CD14-positive monocyte (primary cell): ENCODE data around the gene KLF9. TPM values are rescaled to one million over a fixed set of nuclear protein-coding genes. Genes with fewer than 3 reads are reported as not detected.
A peak's percentile ranks its signal among the peaks of the same experiment; 100 is the strongest.

Experiments
- DNase-seq, 3 donors: peaks; one replicate each; pipeline ENCODE4 v3.0.0-alpha.2; 2011 to 2022
- H2AFZ ChIP-seq: 2 replicates; pipeline ENCODE4 v1.6.0; 2012; ENCODE audit warnings: mild to moderate bottlenecking, low read depth, low read length, inconsistent platforms; ENCODE audit not compliant: insufficient read depth, poor library complexity, severe bottlenecking
- H3K27ac ChIP-seq, 2 donors: 1 replicate in 1 of 2; 2 replicates in 1 of 2; pipeline ENCODE4 v1.5.1; 2012 to 2013; ENCODE audit warnings: low read length in 2 of 2, control low read depth in 1 of 2, inconsistent platforms in 1 of 2, low read depth in 1 of 2, mild to moderate bottlenecking in 1 of 2
- H3K27me3 ChIP-seq, 2 donors: one replicate each; pipeline versions ENCODE4 v1.6.0 to v1.6.1; 2011 to 2013; ENCODE audit warnings: low read length in 2 of 2; ENCODE audit not compliant: control insufficient read depth in 2 of 2, insufficient read depth in 2 of 2
- H3K36me3 ChIP-seq, 2 donors: replicated peaks in 1 of 2; 1 replicate in 1 of 2; 2 replicates in 1 of 2; pipeline versions ENCODE4 v1.5.1 to v1.6.1; 2012 to 2013; ENCODE audit warnings: low read length in 2 of 2, control low read depth in 1 of 2, inconsistent platforms in 1 of 2, mild to moderate bottlenecking in 1 of 2; ENCODE audit not compliant: insufficient read depth in 2 of 2, control insufficient read depth in 1 of 2
- H3K4me1 ChIP-seq, 2 donors: 1 replicate in 1 of 2; 2 replicates in 1 of 2; pipeline versions ENCODE4 v1.5.1 to v1.6.1; 2012 to 2013; ENCODE audit warnings: low read length in 2 of 2, control low read depth in 1 of 2, inconsistent platforms in 1 of 2, mild to moderate bottlenecking in 1 of 2, moderate library complexity in 1 of 2; ENCODE audit not compliant: insufficient read depth in 2 of 2, control insufficient read depth in 1 of 2
- H3K4me2 ChIP-seq: replicated peaks from 2 replicates; pipeline ENCODE3; 2012; ENCODE audit warnings: low read length, moderate library complexity, mild to moderate bottlenecking; ENCODE audit not compliant: poor library complexity, severe bottlenecking; ENCODE audit errors: extremely low read depth
- H3K4me3 ChIP-seq, 3 experiments: fragments of 200-600 bp in 1 of 3; sonication (generic) in 1 of 3; replicated peaks in 1 of 3; 1 replicate in 2 of 3; 2 replicates in 1 of 3; pipeline ENCODE4 v1.5.1; 2011 to 2013; ENCODE audit warnings: low read length in 3 of 3, mild to moderate bottlenecking in 3 of 3, control low read depth in 2 of 3, low read depth in 2 of 3, inconsistent platforms in 1 of 3, moderate library complexity in 1 of 3
- H3K79me2 ChIP-seq: 2 replicates; pipeline ENCODE4 v1.6.0; 2012; ENCODE audit warnings: mild to moderate bottlenecking, control low read depth, inconsistent platforms, low read length, moderate library complexity; ENCODE audit not compliant: insufficient read depth
- H3K9ac ChIP-seq: 2 replicates; pipeline ENCODE4 v1.6.0; 2017; ENCODE audit warnings: low read length, mild to moderate bottlenecking; ENCODE audit not compliant: insufficient read depth, poor library complexity, severe bottlenecking
- H3K9me3 ChIP-seq, 2 donors: replicated peaks in 1 of 2; 1 replicate in 1 of 2; 2 replicates in 1 of 2; pipeline versions ENCODE4 v1.5.1 to v1.6.1; 2012 to 2013; ENCODE audit warnings: low read length in 2 of 2, control low read depth in 1 of 2; ENCODE audit not compliant: control insufficient read depth in 1 of 2, insufficient read depth in 1 of 2
- H4K20me1 ChIP-seq: 2 replicates; pipeline ENCODE4 v1.6.0; 2012; ENCODE audit warnings: mild to moderate bottlenecking, low read length, control low read depth, moderate library complexity; ENCODE audit not compliant: insufficient read depth
- H3K27ac Mint-ChIP-seq, 7 donors: one replicate each; pipeline ENCODE4 v1.8.0; 2020; ENCODE audit warnings: mild to moderate bottlenecking in 7 of 7, mixed read lengths in 7 of 7, moderate library complexity in 6 of 7, inconsistent platforms in 2 of 7
- H3K27me3 Mint-ChIP-seq, 3 donors: one replicate each; pipeline ENCODE4 v1.8.0; 2021 to 2022; ENCODE audit warnings: low read depth in 3 of 3, mild to moderate bottlenecking in 3 of 3, mixed read lengths in 3 of 3, moderate library complexity in 3 of 3, inconsistent platforms in 1 of 3
- H3K36me3 Mint-ChIP-seq, 2 donors: one replicate each; pipeline ENCODE4 v1.8.0; 2020; ENCODE audit warnings: mixed read lengths in 2 of 2, inconsistent platforms in 1 of 2, mild to moderate bottlenecking in 1 of 2
- H3K4me1 Mint-ChIP-seq: one replicate; pipeline ENCODE4 v1.8.0; 2020; ENCODE audit warnings: mild to moderate bottlenecking, mixed read lengths
- H3K4me3 Mint-ChIP-seq, 2 donors: one replicate each; pipeline ENCODE4 v1.8.0; 2020; ENCODE audit warnings: mild to moderate bottlenecking in 2 of 2, mixed read lengths in 2 of 2, moderate library complexity in 1 of 2
- H3K9me3 Mint-ChIP-seq, 7 donors: one replicate each; pipeline ENCODE4 v1.8.0; 2020 to 2022; ENCODE audit warnings: mixed read lengths in 7 of 7, mild to moderate bottlenecking in 6 of 7, moderate library complexity in 6 of 7, inconsistent platforms in 2 of 7
- WGBS: methylation state at CpG from one replicate; pipeline ENCODE4 v1.1.5; 2013; ENCODE audit warnings: missing lambda C conversion rate; ENCODE audit not compliant: insufficient coverage; 5-methylcytosine and 5-hydroxymethylcytosine counted together
- intact Hi-C, 2 donors: fragments of 100-400 bp; cut with micrococcal nuclease; formaldehyde crosslinking; loops; one replicate each; pipeline versions ENCODE4 v1.15.0 to v1.15.1; 2023
- polyA plus RNA-seq, 3 donors: library from polyadenylated mRNA; depleted of rRNA in 1 of 3; unstranded in 2 of 3; stranded (reverse) in 1 of 3; fragments of 300-500 nt in 2 of 3; fragments of >200 nt in 1 of 3; fragmentation: Illumina TruSeq in 2 of 3; gene quantifications; 1 replicate in 2 of 3; 2 replicates in 1 of 3; pipeline ENCODE4 v1.2.3, GENCODE V29; 2012 to 2021
- TF ChIP-seq, protein P1 (sequence below): fragments of 200-600 bp; IDR thresholded peaks from one replicate; pipeline ENCODE4 v1.8.0; 2022; ENCODE audit warnings: antibody characterized with exemption, mild to moderate bottlenecking

Gene KLF9
- polyA plus RNA-seq, 3 donors: 0.18 to 26.1 (median 0.72) TPM

GRCh38 chr9:70400107-70400892 is 14.2 kb downstream of the KLF9 start:
- H3K9me3 ChIP-seq: no peaks in the 10 kb centered on the region
- DNase-seq: no peak
- no peak overlapping the region for H2AFZ ChIP-seq
- peaks cover 46% of the 10 kb centered on the region for H4K20me1 ChIP-seq
- H3K4me3 ChIP-seq: no peak overlapping the region
- intact Hi-C loops: loop anchor here in 1 of 2 donors (5.0 to 10.0 kb wide), 2 partner anchors 37 to 55 kb away; no protein-coding TSS in a partner anchor
- H3K36me3 ChIP-seq: no peaks in the 10 kb centered on the region
- peaks cover 0 to 2% of the 10 kb centered on the region in 2 donors for H3K36me3 Mint-ChIP-seq
- peaks cover 24 to 25% of the 10 kb centered on the region in 2 donors for H3K4me1 ChIP-seq
- WGBS: 89% methylated on average over 3 of the region's 5 CpGs
- H3K9ac ChIP-seq: no peak overlapping the region
- H3K27me3 Mint-ChIP-seq: peaks cover 0 to 2% (median 0%) of the 10 kb centered on the region in 3 donors
- H3K27ac Mint-ChIP-seq: peak overlapping the region in 1 of 7 donors; percentile 31
- TF ChIP-seq, protein P1, sequence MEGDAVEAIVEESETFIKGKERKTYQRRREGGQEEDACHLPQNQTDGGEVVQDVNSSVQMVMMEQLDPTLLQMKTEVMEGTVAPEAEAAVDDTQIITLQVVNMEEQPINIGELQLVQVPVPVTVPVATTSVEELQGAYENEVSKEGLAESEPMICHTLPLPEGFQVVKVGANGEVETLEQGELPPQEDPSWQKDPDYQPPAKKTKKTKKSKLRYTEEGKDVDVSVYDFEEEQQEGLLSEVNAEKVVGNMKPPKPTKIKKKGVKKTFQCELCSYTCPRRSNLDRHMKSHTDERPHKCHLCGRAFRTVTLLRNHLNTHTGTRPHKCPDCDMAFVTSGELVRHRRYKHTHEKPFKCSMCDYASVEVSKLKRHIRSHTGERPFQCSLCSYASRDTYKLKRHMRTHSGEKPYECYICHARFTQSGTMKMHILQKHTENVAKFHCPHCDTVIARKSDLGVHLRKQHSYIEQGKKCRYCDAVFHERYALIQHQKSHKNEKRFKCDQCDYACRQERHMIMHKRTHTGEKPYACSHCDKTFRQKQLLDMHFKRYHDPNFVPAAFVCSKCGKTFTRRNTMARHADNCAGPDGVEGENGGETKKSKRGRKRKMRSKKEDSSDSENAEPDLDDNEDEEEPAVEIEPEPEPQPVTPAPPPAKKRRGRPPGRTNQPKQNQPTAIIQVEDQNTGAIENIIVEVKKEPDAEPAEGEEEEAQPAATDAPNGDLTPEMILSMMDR: no peak
- H3K79me2 ChIP-seq: peaks cover 71% of the 10 kb centered on the region
- H3K27ac ChIP-seq: no peak overlapping the region
- H3K4me3 Mint-ChIP-seq: no peak overlapping the region
- no peak overlapping the region for H3K4me2 ChIP-seq
- no peaks in the 10 kb centered on the region for H3K9me3 Mint-ChIP-seq
- no peaks in the 10 kb centered on the region for H3K27me3 ChIP-seq
- H3K4me1 Mint-ChIP-seq: peaks cover 39% of the 10 kb centered on the region

DNA sequence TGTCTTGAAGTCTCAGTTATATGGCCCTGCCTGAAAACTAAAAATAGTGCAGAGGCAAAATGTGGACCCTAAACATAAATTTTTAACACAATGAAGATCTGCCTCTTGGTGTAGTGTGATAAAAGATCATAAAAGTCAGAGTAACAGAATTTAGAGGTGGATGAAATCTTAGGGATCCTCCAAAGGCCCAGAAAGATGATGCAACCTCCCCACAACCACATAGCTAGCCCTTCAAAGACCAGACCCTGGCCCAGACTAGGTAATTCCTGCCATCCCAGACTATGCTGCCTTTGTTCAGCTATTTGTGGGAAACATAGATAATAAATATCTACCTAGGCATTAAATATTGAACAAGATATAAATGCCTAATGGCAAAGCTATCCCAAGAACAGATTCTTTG is 15.3 kb downstream of the KLF9 start:
- Histone ChIP-seq H3K27ac (no peak overlapping the region), H3K4me3 (no peak overlapping the region), H3K9me3 (no peaks in the 10 kb centered on the region), H4K20me1 (peaks cover 37% of the 10 kb centered on the region), H2AFZ (no peak overlapping the region), H3K9ac (no peak overlapping the region), H3K4me1 (peaks cover 24 to 25% of the 10 kb centered on the region in 2 donors), H3K27me3 (no peaks in the 10 kb centered on the region), H3K4me2 (no peak overlapping the region), H3K36me3 (no peaks in the 10 kb centered on the region), H3K79me2 (peaks cover 71% of the 10 kb centered on the region)
- Mint-ChIP-seq H3K27me3 (peaks cover 0 to 2% (median 0%) of the 10 kb centered on the region in 3 donors), H3K27ac (no peak overlapping the region), H3K4me1 (peaks cover 32% of the 10 kb centered on the region), H3K4me3 (no peak overlapping the region), H3K36me3 (peaks cover 0 to 2% of the 10 kb centered on the region in 2 donors), H3K9me3 (no peaks in the 10 kb centered on the region)
- TF ChIP-seq, protein P1: no peak
- no peak for DNase-seq
- intact Hi-C loops: no loop called here
